Uterus (tissue), 2 donors: ENCODE measurements around the gene WDPCP.

Experiments
- POLR2A ChIP-seq, 2 donors: fragments of 450-650 bp; IDR thresholded peaks; one replicate each; pipeline ENCODE4 v1.6.1; 2016; ENCODE audit warnings: antibody characterized with exemption in 2 of 2, mild to moderate bottlenecking in 1 of 2, moderate library complexity in 1 of 2
- TF ChIP-seq, protein P1 (sequence below), 4 experiments: fragments of 200-600 bp in 2 of 4; fragments of 450-650 bp in 2 of 4; sonication (generic) in 2 of 4; IDR thresholded peaks; one replicate each; pipeline ENCODE4 v1.5.1; 2016 to 2019; ENCODE audit warnings: antibody characterized with exemption in 4 of 4, mild to moderate bottlenecking in 2 of 4, moderate library complexity in 1 of 4

- TF ChIP-seq, protein P1, sequence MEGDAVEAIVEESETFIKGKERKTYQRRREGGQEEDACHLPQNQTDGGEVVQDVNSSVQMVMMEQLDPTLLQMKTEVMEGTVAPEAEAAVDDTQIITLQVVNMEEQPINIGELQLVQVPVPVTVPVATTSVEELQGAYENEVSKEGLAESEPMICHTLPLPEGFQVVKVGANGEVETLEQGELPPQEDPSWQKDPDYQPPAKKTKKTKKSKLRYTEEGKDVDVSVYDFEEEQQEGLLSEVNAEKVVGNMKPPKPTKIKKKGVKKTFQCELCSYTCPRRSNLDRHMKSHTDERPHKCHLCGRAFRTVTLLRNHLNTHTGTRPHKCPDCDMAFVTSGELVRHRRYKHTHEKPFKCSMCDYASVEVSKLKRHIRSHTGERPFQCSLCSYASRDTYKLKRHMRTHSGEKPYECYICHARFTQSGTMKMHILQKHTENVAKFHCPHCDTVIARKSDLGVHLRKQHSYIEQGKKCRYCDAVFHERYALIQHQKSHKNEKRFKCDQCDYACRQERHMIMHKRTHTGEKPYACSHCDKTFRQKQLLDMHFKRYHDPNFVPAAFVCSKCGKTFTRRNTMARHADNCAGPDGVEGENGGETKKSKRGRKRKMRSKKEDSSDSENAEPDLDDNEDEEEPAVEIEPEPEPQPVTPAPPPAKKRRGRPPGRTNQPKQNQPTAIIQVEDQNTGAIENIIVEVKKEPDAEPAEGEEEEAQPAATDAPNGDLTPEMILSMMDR (IDR thresholded peaks at IDR 0.05): no peak
- TF ChIP-seq POLR2A (IDR thresholded peaks at IDR 0.05): no peak
These were observed 125.1 kb downstream of the WDPCP start for GRCh38 chr2:63463142-63463541.
